ENCODE measurements around the gene GALNT10.

GALNT10 gene

GRCh38 chr5:154455585-154455984 lies 265.1 kb downstream of the GALNT10 start:
- DNase-seq, result no peak

GRCh38 chr5:154456540-154456939 lies 266.0 kb downstream of the GALNT10 start:
- no peak for DNase-seq

GRCh38 chr5:154459015-154459414 lies 268.5 kb downstream of the GALNT10 start:
- DNase-seq, result no peak

- no peak for DNase-seq
These were observed 269.6 kb downstream of the GALNT10 start for GRCh38 chr5:154460172-154460571.

GRCh38 chr5:154461531-154461930 lies 271.0 kb downstream of the GALNT10 start:
- no peak for DNase-seq

GRCh38 chr5:154464438-154464837 lies 273.9 kb downstream of the GALNT10 start:
- DNase-seq, result no peak

GRCh38 chr5:154465169-154465568 lies 274.6 kb downstream of the GALNT10 start:
- DNase-seq, result peak; percentile 62

GRCh38 chr5:154466147-154466546 lies 275.6 kb downstream of the GALNT10 start:
- no peak for DNase-seq

GRCh38 chr5:154466671-154467070 lies 276.1 kb downstream of the GALNT10 start:
- no peak for DNase-seq

GRCh38 chr5:154467655-154468354 lies 277.3 kb downstream of the GALNT10 start:
- DNase-seq, result peak; percentile 79

- DNase-seq, result no peak
These were observed 279.6 kb downstream of the GALNT10 start for GRCh38 chr5:154470137-154470536.

Measured in suppressor macrophage treated with lipopolysaccharide for 4 hours (primary cell).